ENCODE results near the gene DGKG.

GRCh38 chr3:186319945-186320344, 42.1 kb downstream of the DGKG start:
- TF ChIP-seq POLR2A (conservative IDR thresholded peaks at IDR 0.05) (no peak), SNAPC5 (CRISPR knock-in tag; IDR thresholded peaks at IDR 0.05) (no peak), RNF2 (IDR thresholded peaks at IDR 0.05) (no peak), PHF8 (IDR thresholded peaks at IDR 0.05; ENCODE audit: borderline replicate concordance, low read length) (no peak), CBFB (CRISPR knock-in tag; IDR thresholded peaks at IDR 0.05) (no peak), ZNF830 (CRISPR knock-in tag; IDR thresholded peaks at IDR 0.05) (no peak), ZNF3 (CRISPR knock-in tag; IDR thresholded peaks at IDR 0.05) (no peak), NFRKB (IDR thresholded peaks at IDR 0.05; ENCODE audit: low read depth) (no peak), ZNF280A (IDR thresholded peaks at IDR 0.05; ENCODE audit: low read depth, partially characterized antibody) (no peak)
- TF ChIP-seq, protein P1, sequence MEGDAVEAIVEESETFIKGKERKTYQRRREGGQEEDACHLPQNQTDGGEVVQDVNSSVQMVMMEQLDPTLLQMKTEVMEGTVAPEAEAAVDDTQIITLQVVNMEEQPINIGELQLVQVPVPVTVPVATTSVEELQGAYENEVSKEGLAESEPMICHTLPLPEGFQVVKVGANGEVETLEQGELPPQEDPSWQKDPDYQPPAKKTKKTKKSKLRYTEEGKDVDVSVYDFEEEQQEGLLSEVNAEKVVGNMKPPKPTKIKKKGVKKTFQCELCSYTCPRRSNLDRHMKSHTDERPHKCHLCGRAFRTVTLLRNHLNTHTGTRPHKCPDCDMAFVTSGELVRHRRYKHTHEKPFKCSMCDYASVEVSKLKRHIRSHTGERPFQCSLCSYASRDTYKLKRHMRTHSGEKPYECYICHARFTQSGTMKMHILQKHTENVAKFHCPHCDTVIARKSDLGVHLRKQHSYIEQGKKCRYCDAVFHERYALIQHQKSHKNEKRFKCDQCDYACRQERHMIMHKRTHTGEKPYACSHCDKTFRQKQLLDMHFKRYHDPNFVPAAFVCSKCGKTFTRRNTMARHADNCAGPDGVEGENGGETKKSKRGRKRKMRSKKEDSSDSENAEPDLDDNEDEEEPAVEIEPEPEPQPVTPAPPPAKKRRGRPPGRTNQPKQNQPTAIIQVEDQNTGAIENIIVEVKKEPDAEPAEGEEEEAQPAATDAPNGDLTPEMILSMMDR (IDR thresholded peaks at IDR 0.05 in 2 of 3, conservative IDR thresholded peaks at IDR 0.05 in 1 of 3; ENCODE audit: insufficient read depth in 2 of 3, low read depth in 1 of 3, low read length in 3 of 3) = no peak
- TF ChIP-seq, protein P2, sequence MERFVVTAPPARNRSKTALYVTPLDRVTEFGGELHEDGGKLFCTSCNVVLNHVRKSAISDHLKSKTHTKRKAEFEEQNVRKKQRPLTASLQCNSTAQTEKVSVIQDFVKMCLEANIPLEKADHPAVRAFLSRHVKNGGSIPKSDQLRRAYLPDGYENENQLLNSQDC (CRISPR knock-in tag; IDR thresholded peaks at IDR 0.05) = no peak
- TF ChIP-seq, protein P3, sequence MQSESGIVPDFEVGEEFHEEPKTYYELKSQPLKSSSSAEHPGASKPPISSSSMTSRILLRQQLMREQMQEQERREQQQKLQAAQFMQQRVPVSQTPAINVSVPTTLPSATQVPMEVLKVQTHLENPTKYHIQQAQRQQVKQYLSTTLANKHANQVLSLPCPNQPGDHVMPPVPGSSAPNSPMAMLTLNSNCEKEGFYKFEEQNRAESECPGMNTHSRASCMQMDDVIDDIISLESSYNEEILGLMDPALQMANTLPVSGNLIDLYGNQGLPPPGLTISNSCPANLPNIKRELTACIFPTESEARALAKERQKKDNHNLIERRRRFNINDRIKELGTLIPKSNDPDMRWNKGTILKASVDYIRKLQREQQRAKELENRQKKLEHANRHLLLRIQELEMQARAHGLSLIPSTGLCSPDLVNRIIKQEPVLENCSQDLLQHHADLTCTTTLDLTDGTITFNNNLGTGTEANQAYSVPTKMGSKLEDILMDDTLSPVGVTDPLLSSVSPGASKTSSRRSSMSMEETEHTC (IDR thresholded peaks at IDR 0.05) = no peak
